ENCODE data around the gene HDHD3.
"Not testable (repeated sequence)": the region's sequence is repeated elsewhere in the genome, so short reads cannot be mapped to it uniquely, and the experiment has no call there.

The HDHD3 gene, protein sequence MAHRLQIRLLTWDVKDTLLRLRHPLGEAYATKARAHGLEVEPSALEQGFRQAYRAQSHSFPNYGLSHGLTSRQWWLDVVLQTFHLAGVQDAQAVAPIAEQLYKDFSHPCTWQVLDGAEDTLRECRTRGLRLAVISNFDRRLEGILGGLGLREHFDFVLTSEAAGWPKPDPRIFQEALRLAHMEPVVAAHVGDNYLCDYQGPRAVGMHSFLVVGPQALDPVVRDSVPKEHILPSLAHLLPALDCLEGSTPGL

DNA sequence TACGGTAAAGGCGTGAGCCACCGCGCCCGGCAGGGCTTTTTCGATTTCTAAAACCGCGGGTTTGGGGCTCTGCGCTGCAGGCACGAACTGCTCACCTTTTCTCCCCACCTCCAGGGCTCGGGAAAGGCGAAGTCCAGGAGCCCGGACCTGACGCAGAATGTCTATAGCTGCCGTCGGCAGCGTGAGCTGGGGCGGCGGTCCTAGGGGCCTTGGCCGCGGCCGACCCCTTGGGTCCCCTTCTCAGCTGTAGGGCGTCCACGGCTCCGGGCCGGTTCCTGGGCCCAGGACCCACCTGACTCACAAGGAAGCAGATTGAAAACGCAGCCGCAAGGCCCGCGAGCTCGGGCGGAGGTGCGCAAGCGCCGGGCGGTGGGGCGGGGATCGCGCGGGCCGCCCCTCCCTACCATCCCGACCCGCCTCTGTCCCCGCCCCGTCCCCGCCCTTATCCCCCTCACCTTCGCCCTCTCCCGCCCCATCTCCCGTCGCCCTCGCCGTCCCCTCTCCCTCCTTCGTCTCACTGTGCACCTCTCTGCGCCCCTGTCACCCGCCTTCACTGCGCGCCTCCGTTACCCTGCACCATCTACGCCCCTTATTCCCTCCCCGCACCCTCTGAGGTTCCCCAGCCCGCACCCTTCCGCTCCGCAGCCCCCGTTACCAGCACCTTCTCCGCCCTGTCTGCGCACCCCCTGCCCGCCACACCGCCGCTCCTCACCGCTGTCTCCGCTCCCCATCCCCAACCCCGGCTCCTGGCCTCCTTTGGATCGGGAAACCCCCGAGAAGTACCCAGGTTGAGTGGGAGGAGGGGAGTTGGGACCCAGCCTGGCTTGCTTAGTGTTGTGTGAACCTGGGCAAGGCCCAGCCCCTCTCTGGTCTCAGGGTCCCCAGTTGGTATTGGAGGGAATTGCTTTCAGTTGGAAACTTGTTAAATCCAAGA lies at the start of gene HDHD3:
TSS of gene HDHD3 (minus strand) at position 353 of the 934 bp plus-strand sequence. CDS start 2,632 bp downstream, outside the sequence.
- DNase-seq (peak; percentile 77), ATAC-seq (peak; percentile 80)

DNA sequence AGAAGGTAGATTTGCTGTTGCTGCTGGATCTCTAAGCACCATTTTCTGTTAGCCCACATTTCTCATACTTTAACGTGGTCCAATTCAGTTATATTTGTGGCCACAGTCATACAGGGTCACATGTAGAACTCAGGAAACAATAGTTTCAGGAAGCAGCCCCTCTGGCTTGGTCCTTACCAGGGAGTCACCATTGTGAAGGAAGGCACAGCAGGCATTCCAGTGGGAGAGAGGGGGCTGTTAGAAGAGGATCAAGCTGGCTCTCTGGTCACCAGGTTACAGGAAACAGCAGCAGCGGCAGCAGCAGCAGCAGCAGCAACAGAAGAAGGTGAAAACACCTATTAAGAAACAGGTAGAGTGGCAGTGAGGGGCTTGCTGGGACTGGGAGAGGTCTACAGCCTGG lies 48.3 kb upstream of the HDHD3 start:
- ATAC-seq (no peak), DNase-seq (no peak)

DNA sequence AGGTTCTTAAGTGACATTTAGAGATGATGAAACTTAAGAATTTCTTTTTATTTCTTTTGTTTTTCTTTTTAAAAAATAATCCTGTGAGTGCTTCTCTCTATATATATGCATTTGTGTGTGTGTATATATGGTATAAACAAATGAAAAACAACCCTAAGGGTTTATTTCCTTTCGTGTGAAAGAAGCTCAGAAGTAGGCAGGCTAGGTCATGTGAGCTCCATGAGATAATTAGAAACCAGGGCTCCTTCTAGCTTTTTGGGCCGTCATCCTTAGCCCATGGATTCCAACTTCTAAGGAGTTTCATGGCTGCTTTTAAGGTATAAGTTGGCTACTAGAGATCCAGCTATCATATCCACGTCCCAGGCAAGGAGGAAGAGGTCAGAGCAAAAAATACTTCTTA lies 44.9 kb upstream of the HDHD3 start:
- ATAC-seq (no peak), DNase-seq (no peak)

DNA sequence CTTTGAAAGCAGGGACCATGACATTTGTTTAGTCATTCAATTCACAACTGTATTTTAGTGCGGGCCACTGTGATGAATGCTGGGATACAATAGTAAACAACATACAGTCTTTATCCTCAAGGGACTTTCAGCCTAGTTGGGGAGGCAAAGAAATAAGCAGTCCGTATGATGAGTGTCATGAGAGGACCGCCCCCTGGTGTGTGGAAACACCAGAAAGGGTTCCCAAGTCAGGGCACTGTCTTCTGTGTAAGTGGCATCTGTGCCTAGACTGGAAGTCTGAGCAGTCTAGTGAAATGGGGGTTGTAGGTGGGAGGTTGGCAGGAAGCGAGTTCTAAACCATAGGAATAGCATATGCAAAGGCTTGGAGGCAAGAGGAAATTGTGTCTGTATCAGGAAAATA lies 40.6 kb upstream of the HDHD3 start:
- DNase-seq (no peak), ATAC-seq (no peak)

DNA sequence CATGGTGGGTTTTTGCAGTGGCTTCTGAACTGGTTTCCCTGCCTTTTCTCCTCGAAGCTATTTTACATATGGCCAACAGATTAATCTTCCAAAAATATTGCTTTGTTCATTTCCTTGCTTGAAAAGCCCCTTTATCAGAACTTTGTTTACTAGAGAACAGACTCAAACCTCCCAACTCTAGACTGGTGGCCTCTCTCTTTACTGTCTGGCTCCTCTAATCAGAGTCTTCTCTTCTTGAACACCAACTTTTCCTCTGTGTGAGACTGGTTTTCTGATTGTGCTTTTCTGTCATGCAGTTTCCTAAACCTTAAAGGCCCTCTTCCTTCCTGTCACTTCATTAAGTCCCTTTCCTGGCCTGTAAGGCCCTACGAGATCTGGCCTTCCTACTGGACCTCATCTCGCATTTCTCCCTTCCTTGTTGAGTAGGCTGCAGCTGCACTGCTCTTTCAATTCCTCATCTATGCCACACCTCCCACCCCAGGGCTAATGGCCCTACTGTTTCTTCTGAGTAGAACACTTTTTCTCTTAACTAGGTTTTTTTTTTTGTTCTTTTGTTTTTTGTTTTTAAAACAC lies 39.4 kb upstream of the HDHD3 start:
- no peak for ATAC-seq
- DNase-seq, result no peak

DNA sequence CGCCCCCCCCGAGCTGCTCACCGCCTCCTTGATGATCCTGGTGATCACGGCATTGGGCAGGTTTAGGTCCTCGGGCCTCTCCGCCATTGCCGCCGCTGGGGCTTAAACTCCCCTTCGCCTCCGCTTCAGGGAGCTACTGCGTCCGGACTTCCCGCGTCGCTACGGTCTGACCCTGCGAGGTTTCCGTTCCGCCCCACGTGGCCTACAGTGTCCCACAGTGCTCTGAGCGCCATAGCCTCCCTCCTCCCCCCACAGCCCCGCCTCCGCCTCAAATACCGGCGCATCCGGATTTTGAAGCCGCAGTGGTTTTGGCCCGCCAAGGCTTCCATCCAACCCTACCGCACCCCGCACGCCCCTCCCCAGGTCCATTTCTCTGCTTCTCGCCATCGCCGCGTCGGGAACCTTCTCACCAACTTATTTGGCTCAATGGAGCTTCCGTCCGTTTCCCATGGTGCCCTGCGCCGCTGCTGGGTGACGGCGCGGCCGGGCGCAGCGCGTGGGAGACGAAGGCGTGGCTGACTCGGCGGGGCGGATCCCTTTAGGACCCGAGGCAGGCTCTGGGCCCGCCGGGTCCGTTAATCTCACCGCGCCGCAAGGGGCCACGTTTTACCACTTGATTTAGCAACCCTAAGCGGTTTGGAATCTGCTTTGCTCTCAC lies 33.5 kb upstream of the HDHD3 start, which contains the start of the genes C9orf43 and POLE3:
TSS of gene C9orf43 (plus strand) at position 541 of the 658 bp plus-strand sequence. CDS start 2,747 bp downstream, outside the sequence.
TSS of gene POLE3 (minus strand) at position 469 of the 658 bp plus-strand sequence. CDS start at position 87, 382 bp downstream.
- DNase-seq (peak; percentile 97), ATAC-seq (peak; percentile 96)

DNA sequence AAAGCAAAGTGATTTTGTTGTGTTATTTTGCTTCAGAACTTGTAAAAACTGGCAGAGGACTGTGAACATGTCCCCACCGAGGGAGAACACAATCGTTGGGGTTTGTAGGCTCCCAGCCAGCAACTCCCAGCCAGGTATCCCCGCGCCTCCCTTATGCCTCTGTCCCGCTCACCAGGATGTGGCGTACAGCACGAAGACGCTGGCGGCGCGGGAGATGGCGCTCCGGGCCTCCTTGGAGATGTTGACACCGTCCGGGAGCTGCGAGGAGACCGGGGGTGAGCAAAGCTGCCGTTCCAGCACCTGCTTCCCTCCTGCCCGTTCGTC lies 33.1 kb upstream of the HDHD3 start:
- ATAC-seq (peak; percentile 2), DNase-seq (no peak)

DNA sequence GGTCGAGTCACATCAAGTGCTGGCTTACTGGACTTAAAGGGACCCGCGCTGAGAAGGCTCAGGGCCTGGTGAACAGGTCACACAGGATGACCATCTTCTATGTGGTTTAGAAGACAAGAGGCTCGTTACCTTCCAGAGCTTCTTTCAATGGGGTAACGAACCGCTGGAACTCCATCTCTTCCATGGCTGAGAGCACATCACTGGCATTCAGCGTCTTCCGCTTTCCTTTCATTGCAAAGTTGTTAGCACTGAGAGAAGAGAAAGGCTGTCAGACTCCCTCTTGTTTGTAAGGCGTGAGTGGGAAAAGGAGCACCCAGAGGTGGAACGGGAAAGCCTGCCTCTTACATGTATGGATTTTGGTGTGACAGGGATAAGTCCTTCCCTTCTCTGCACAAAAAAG lies 32.7 kb upstream of the HDHD3 start:
- no peak for ATAC-seq
- no peak for DNase-seq

DNA sequence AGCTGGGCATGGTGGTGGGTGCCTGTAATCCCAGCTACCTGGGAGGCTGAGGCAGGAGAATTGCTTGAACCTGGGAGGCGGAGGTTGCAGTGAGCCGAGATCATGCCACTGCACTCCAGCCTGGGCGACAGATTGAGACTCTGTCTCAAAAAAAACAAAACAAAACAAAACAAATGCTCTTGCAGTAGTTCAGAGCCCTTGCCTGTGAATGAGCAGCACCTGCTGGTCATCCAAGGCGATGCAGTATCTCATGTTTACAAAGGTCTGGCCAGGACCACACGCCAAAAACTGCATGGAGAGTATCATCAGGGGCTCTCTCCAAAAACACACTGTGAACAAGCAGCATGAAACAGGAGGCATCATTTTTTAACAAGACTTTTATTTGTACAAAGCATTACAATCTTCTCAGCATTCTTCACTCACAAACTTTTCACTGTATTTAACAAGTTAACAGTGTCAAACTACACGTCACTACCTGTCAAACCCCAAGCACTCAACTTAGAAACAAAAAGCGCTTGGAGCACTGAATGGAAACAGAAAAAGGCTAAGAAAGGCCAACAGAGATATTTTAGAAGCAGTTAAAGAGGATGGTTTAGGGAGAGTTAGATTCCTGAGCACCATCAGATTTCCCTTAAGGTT lies 30.2 kb upstream of the HDHD3 start:
- not testable (repeated sequence) for ATAC-seq
- peak; percentile 52 for DNase-seq

DNA sequence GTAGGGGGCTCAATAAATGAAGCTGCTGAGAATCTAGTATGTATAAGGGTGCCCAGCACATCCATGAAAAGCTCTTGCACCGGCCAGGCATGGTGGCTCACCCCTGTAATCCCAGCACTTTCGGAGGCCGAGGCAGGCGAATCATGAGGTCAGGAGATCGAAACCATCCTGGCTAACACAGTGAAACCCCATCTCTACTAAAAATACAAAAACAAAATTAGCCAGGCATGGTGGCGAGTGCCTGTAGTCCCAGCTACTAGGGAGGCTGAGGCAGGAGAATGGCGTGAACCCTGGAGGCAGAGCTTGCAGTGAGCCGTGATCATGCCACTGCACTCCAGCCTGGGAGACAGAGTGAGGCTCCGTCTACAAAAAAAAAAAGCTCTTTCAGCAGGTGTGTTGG lies 29.6 kb upstream of the HDHD3 start:
- not testable (repeated sequence) for DNase-seq, ATAC-seq

DNA sequence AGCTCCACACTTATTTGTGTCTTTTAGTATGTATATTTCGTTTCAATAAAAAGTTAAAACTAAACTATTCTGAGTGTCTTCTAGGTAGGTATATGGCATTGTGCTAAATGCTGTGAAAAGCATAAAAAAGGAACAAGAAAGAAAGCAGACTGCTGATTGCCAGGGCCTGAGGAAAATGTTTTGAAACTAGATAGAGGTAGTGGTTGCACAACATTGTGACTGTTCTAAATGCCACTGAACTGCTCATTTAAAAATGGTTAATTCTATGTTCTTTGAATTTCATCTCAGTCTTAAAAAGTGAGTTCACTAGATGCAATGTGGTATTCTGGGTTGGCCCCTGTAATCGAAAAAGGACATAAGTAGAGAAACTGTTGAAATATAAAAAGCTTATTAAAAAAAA lies 26.9 kb upstream of the HDHD3 start:
- no peak for ATAC-seq
- DNase-seq, result no peak

DNA sequence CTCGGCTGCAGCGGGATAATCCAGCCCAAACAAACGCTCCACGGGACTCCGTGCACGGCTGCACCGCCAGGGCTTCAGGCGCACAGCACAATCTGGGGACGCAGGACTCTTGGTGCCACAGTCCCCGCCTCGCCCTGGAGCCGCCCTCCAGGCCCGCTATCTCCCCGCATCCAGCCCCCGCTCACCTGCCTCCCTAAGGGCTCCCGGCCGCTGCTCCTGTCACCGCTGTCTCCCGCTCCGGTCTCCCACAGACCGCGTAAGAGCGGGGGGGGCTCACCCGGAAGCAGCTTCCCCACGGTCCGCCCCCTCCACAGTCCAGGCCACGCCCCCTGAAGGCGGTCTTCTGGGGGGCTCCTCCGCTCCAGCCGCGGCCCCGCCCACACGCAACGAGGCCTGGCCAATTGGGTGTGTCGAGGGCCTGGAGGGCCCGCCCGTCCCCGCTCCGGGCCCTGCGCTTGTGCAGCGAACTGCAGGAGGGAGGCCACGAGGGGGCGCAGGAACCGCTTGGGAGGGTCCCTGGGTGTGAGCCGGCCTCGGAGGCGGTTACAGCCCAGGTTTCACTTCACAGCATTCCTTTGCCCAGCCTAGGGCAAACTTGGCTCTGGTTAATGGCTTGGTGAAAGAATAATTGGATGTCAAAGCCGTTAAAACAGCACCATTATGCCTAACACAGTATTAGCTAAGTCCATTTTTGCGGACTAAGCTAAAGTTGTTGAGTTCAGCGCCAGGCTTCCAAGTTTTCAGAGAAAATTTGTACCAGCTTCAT lies 24.4 kb upstream of the HDHD3 start, which contains the start of gene ALAD:
TSS of gene ALAD (minus strand) at position 258 of the 766 bp plus-strand sequence. CDS start 7,725 bp downstream, outside the sequence.
- DNase-seq, result peak; percentile 100
- ATAC-seq, result peak; percentile 100

DNA sequence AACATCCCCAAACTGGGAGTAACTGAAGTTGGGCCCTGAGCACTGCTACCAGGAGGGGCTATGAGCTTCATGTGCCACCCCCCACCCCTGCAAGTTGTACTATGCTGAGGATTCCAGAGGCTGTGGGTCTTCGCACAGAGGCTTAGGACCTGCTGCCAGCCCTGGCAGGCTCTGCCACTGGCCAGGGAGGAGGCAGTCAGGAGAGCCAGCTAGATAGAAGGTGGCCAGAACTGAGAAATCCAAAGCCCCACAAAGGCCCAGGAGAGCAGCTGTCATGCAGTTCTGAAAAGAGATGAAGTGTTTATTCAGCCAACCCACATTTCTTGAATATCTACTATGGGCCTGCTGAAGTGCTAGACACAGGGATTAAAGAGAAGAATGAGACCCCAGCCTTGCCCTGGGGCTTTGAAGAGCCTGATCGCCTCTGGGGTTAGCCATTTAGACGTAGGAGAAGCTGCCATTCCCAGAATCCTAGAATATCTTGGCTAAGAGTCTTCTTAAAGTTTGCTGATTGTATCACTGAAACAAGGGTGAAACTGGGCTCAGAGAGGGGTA lies 22.9 kb upstream of the HDHD3 start:
- no peak for ATAC-seq
- DNase-seq, result no peak

DNA sequence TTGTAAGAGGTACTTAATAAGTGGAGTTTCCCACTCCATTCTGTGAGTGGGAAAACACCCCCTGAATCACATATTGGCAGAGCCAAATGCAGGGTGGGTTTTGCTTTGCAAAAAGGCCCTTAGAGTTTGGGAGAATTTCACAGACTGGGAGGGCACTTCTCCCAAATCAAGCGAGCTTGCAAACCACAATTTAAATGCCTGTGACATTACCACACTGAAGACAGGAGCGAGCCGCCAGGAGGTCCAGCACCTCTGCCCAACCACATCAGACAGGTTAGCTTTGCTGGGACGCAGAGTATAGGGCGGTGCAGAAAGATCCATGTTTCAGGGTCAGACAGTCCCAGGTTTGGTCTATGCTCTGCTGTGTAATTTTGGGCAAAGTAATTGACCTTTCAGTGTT lies 22.0 kb upstream of the HDHD3 start:
- ATAC-seq, result no peak
- DNase-seq, result no peak

DNA sequence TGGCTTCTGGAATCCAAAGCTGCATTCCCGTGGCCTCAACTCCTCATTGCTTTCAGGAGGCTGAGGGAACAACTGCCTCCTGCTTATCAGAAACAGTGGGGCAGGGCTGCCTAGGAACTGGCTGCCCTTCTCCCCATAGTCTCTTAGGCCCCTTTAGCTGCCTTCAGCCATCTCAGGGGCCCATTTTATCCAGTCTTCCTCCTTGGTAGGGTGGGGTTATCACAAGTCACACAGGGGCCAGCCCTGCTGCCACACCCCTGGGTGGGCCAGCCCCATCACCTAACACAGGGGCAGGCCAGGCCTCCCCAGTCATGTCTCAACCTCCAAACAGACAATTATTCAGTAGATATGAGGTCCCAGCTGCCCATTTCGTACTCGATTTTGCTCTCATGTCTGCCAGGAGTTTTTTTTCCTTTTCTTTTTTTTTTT lies 20.4 kb upstream of the HDHD3 start:
- DNase-seq, result no peak

DNA sequence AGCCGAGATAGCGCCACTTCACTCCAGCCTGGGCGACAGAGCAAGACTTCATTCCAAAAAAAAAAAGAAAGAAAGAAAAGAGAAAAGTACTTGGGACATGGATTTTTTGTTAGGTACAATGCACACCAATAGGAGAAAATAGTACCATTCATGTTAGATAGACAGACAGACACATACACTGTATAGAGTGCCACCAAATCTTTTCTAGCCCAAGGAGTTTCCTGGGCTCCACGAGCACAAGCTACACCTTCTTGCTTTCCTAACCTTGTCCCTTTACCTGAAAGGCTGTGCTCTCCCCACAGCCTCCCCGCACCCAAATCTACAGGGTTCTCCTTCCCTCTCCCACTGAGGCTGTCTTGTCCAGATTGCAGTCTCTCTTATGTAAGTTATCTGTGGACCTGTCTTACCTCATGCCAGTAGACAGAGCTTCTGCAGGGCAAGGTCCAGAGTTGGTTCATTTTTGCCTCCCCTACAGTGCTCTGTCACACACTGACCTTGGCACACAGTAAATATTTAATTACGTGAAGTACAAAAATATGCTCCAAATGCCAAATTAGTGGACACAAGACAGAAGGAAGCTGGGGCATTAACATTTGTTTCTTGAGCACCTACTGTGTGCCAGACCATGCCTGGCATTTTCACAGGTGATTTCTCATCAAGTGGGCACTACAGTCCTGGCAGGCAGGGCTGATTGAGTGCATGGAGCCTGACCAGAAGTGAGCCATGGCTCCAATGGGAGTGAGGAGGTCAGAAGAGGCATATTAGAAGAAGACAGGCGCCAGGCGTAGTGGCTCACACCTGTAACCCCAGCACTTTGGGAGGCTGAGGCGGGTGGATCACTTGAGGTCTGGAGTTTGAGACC lies 18.4 kb upstream of the HDHD3 start:
- ATAC-seq (no peak), DNase-seq (no peak)

More for the DNA sequence above, 20.4 kb upstream of the HDHD3 start:
- ATAC-seq, result no peak

DNA sequence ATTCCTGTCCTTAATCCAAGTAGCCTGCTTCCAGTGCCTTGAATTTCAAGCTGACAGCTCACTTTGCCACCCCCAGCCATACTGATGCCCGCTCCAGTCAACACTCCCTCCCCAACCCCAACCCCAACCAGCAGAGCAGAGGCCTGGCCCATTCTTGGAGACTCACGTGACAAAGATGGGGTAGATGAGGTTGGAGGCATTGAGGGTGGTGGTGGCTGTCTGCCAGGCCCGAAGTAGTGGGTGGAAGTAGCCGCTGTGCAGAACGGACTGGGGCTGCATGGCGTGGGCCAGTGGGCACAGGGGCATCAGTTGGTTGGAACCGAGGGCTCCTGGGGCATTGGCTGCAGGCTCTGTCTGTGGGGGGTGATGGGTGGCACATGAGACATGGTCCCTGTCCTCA lies 16.5 kb upstream of the HDHD3 start:
- ATAC-seq, result no peak
- DNase-seq, result no peak

DNA sequence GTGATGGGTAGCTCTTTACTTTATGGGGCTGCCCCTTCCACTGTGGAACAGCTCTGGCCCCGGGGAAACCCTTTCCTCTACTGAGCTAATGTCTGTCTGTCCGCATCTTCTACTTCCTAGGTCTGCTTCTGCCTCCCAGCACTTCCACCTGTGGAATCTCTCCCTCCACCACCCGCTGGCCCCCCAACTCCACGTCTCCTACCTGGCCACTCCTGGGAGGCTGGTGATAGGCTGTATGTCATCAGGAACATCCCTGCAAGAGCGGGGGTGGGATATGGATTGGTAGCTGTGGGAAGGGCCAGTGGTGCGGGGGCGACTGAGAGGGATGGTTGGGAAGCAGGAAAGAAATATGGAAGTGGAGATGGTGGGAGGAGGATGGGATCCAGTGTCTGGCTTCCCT lies 15.1 kb upstream of the HDHD3 start:
- DNase-seq (no peak), ATAC-seq (no peak)

DNA sequence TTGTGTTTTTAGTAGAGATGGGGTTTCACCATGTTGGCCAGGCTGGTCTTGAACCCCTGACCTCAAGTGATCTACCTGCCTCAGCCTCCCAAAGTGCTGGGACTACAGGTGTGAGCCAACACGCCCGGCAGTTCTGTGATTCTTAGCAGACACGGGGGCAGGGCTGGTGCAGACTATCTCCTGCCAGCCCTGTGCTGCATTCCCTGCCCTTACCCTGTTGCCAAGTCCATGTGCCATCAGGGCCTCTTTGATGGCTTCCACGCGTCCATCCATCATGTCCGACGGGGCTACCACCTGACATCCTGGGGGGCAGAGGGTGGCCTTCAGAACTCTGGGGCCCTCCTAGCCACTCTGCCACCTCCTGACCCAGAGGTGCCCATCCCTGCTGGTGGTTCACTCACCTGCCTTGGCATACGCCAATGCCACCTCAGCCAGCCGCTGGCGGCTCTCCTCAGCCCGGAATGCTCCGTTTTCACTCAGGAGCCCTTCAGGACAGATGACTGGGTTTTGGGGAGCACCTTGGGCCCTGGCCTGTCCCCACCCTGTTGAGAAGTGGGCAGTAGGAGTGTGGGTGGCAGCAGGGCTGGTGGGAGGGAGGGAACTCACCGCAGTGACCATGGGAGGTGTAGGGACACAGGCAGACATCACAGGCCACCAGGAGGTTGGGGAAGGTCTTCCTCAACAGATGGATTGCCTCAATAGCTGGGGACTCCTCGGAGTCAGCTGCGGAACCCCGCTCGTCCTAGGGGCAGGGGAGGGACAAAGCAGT lies 13.6 kb upstream of the HDHD3 start:
- ATAC-seq (no peak), DNase-seq (no peak)
